ENCODE results near the gene WLS.
A peak's percentile ranks its signal among the peaks of the same experiment; 100 is the strongest.
"Not testable (repeated sequence)": the region's sequence is repeated elsewhere in the genome, so short reads cannot be mapped to it uniquely, and the experiment has no call there.

WLS gene

GRCh38 chr1:68232289-68233148 lies at the start of gene WLS:
WLS (minus strand) TSS chr1:68232523; CDS start chr1:68232299, 224 bp downstream.
- peak; percentile 63 for DNase-seq

- DNase-seq: no peak
These were observed 48.0 kb upstream of the WLS start for GRCh38 chr1:68280286-68280685.

GRCh38 chr1:68279846-68280245 lies 47.5 kb upstream of the WLS start:
- DNase-seq: no peak

GRCh38 chr1:68278221-68278620 lies 45.9 kb upstream of the WLS start:
- no peak for DNase-seq

GRCh38 chr1:68276448-68276847 lies 44.1 kb upstream of the WLS start:
- DNase-seq: no peak

- DNase-seq: no peak
These were observed 41.2 kb upstream of the WLS start for GRCh38 chr1:68273530-68273929.

- DNase-seq: no peak
These were observed 39.3 kb upstream of the WLS start for GRCh38 chr1:68271596-68271995.

GRCh38 chr1:68270951-68271350 lies 38.6 kb upstream of the WLS start:
- no peak for DNase-seq

- peak; percentile 74 for DNase-seq
These were observed 37.5 kb upstream of the WLS start for GRCh38 chr1:68269637-68270430.

GRCh38 chr1:68268896-68269483 lies 36.7 kb upstream of the WLS start:
- no peak for DNase-seq

GRCh38 chr1:68256824-68257223 lies 24.5 kb upstream of the WLS start:
- DNase-seq: not testable (repeated sequence)

- DNase-seq: no peak
These were observed 23.0 kb upstream of the WLS start for GRCh38 chr1:68255301-68255700.

- no peak for DNase-seq
These were observed 22.4 kb upstream of the WLS start for GRCh38 chr1:68254667-68255226.

- no peak for DNase-seq
These were observed 4.7 kb upstream of the WLS start for GRCh38 chr1:68237040-68237439.

GRCh38 chr1:68234094-68234493 lies 1.8 kb upstream of the WLS start:
- DNase-seq: no peak

- no peak for DNase-seq
These were observed 879 bp upstream of the WLS start for GRCh38 chr1:68233202-68233601.

- DNase-seq: peak; percentile 34
These were observed 565 bp downstream of the WLS start for GRCh38 chr1:68231627-68232288.

GRCh38 chr1:68230901-68231626 lies 1.3 kb downstream of the WLS start:
- no peak for DNase-seq

- DNase-seq: no peak
These were observed 1.9 kb downstream of the WLS start for GRCh38 chr1:68230484-68230802.

GRCh38 chr1:68229650-68230483 lies 2.5 kb downstream of the WLS start:
- no peak for DNase-seq

- no peak for DNase-seq
These were observed 3.5 kb downstream of the WLS start for GRCh38 chr1:68228851-68229250.
